GM18858 (cell line): ENCODE measurements around the gene TMEM38A.
A peak's percentile ranks its signal among the peaks of the same experiment; 100 is the strongest.
"Not testable (repeated sequence)": the region's sequence is repeated elsewhere in the genome, so short reads cannot be mapped to it uniquely, and the experiment has no call there.

Experiments
- ATAC-seq: cut with Tn5 transposase; IDR thresholded peaks from one replicate; pipeline ENCODE4 v1.9.1; 2021; ENCODE audit not compliant: unreplicated experiment

Gene TMEM38A

GRCh38 chr19:16631465-16631864 is 29.5 kb upstream of the TMEM38A start:
- ATAC-seq = no peak

- no peak for ATAC-seq
Observed at GRCh38 chr19:16637535-16637934, 23.4 kb upstream of the TMEM38A start.

- no peak for ATAC-seq
Observed at GRCh38 chr19:16638666-16639065, 22.3 kb upstream of the TMEM38A start.

GRCh38 chr19:16640951-16641350 is 20.0 kb upstream of the TMEM38A start:
- no peak for ATAC-seq

GRCh38 chr19:16641695-16642094 is 19.2 kb upstream of the TMEM38A start:
- no peak for ATAC-seq

GRCh38 chr19:16645140-16645539 is 15.8 kb upstream of the TMEM38A start:
- no peak for ATAC-seq

- ATAC-seq = no peak
Observed at GRCh38 chr19:16649734-16650133, 11.2 kb upstream of the TMEM38A start.

GRCh38 chr19:16650821-16651220 is 10.1 kb upstream of the TMEM38A start:
- no peak for ATAC-seq

GRCh38 chr19:16651421-16652188 is 9.3 kb upstream of the TMEM38A start:
- ATAC-seq = not testable (repeated sequence)

- ATAC-seq = no peak
Observed at GRCh38 chr19:16652854-16653253, 8.1 kb upstream of the TMEM38A start.

- no peak for ATAC-seq
Observed at GRCh38 chr19:16654140-16654539, 6.8 kb upstream of the TMEM38A start.

- no peak for ATAC-seq
Observed at GRCh38 chr19:16654627-16655026, 6.3 kb upstream of the TMEM38A start.

GRCh38 chr19:16655727-16656126 is 5.2 kb upstream of the TMEM38A start:
- ATAC-seq = no peak

- no peak for ATAC-seq
Observed at GRCh38 chr19:16657384-16657783, 3.6 kb upstream of the TMEM38A start.

- ATAC-seq = no peak
Observed at GRCh38 chr19:16659464-16659831, 1.5 kb upstream of the TMEM38A start.

GRCh38 chr19:16659832-16660708 is 869 bp upstream of the TMEM38A start, which contains the start of gene SMIM7:
Gene SMIM7, minus strand, starts transcription at chr19:16660144. Its CDS starts 34 bp downstream, at chr19:16660110.
- ATAC-seq = peak; percentile 69

GRCh38 chr19:16661480-16662034 is 618 bp downstream of the TMEM38A start:
- ATAC-seq = no peak

GRCh38 chr19:16668176-16668575 is 7.2 kb downstream of the TMEM38A start:
- ATAC-seq = no peak

- ATAC-seq = not testable (repeated sequence)
Observed at GRCh38 chr19:16668702-16669101, 7.8 kb downstream of the TMEM38A start.

- ATAC-seq = no peak
Observed at GRCh38 chr19:16670291-16670690, 9.4 kb downstream of the TMEM38A start.

- ATAC-seq = no peak
Observed at GRCh38 chr19:16671652-16672274, 10.8 kb downstream of the TMEM38A start.
